PFSK-1 (cell line): Measurements from ENCODE around the gene CERS3.

ENCODE experiments used
- FOXP2 ChIP-seq: optimal IDR thresholded peaks from 2 replicates; pipeline ENCODE3; 2011; ENCODE audit warnings: borderline replicate concordance, control low read depth, inconsistent platforms; ENCODE audit not compliant: insufficient read depth; ENCODE audit errors: extremely low read length, extremely low read depth
- POLR2AphosphoS5 ChIP-seq: IDR thresholded peaks from 2 replicates; pipeline ENCODE4 v1.6.1; 2012; ENCODE audit warnings: low read depth, mild to moderate bottlenecking, control low read depth, low read length, moderate library complexity
- REST ChIP-seq, 2 experiments: IDR thresholded peaks; 2 replicates each; pipeline versions ENCODE4 v1.6.1 to v1.8.0; 2011 to 2012; ENCODE audit warnings: low read depth in 2 of 2, low read length in 2 of 2, control low read depth in 1 of 2, inconsistent platforms in 1 of 2, mild to moderate bottlenecking in 1 of 2, moderate library complexity in 1 of 2; ENCODE audit not compliant: insufficient read depth in 1 of 2
- SIN3A ChIP-seq: IDR thresholded peaks from 2 replicates; pipeline ENCODE4 v1.6.1; 2012; ENCODE audit warnings: mild to moderate bottlenecking, low read length, moderate library complexity, borderline replicate concordance; ENCODE audit not compliant: insufficient read depth
- TAF1 ChIP-seq: IDR thresholded peaks from 2 replicates; pipeline ENCODE4 v1.6.1; 2012; ENCODE audit warnings: low read length, control low read depth, borderline replicate concordance; ENCODE audit not compliant: insufficient read depth

CERS3 gene

DNA sequence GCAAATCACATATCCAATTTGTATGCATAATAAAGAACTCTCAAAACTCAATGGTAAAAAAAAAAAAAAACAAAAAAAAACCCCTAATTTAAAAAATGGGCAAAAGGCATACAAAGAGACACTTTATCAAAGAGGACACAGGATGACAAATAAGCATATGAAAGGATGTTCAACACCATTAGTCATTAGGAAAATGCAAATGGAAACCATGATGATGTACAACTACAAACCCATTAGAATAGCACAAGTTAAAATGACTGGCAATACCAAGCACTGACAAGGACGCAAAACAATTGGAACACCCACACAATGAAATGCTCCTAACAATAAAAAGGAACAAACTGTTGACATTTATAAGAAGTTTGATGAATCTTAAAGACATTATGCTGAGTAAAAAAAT, 123.6 kb downstream of the CERS3 start:
- TF ChIP-seq POLR2AphosphoS5 (no peak), FOXP2 (no peak), TAF1 (no peak), SIN3A (no peak), REST (IDR thresholded peaks at IDR 0.05; ENCODE audit: insufficient read depth in 1 of 2, low read depth in 2 of 2, low read length in 2 of 2) (no peak)

DNA sequence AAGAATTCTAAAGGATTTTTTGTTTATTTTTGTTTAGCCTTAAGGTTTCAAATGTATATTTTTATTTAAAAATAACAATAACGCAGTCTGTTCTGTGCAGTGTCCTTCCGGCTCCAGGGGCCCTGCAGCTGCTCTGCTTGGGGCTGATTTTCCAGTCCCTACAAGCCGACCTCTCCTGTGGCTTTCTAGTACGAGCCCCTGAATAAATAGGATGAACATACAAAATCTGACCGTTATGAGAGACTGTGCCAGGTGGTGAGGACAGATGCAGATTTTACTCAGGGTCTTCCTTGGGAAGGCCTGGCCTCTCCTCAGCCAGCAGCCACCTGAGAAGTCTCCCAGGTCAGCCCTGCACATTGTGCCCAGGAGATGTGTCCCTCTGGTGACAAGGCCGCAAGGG, 127.8 kb downstream of the CERS3 start:
- TF ChIP-seq POLR2AphosphoS5 (no peak), REST (IDR thresholded peaks at IDR 0.05; ENCODE audit: insufficient read depth in 1 of 2, low read depth in 2 of 2, low read length in 2 of 2) (no peak), FOXP2 (no peak), TAF1 (no peak), SIN3A (no peak)

GRCh38 chr15:100394736-100395440, 133.9 kb downstream of the CERS3 start:
- no peak for TF ChIP-seq TAF1
- no peak for TF ChIP-seq POLR2AphosphoS5
- no peak for TF ChIP-seq SIN3A
- TF ChIP-seq FOXP2, result no peak
- no peak for TF ChIP-seq REST (IDR thresholded peaks at IDR 0.05; ENCODE audit: insufficient read depth in 1 of 2, low read depth in 2 of 2, low read length in 2 of 2)

DNA sequence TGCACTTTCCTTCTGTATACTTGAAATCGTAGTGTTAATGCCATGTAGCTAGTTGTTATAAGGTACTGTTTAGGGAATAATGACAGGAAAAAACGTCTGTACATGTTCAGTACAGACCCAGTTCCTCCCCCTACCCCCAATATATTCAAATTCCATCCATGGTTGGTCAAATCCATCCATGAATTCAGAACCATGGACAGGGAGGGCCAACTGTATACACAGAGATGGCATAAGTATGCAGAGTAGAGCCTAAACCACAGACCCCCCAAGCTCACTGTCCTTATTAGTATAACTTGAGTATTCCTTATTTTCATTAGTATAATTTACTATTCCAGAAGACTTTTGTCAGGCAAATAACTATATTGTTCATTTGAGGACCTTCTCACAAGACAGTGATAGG, 135.7 kb downstream of the CERS3 start:
- no peak for TF ChIP-seq TAF1
- no peak for TF ChIP-seq FOXP2
- peak in 1 of 2 experiments; percentile 81; a peak in 2 of 4 replicates for TF ChIP-seq REST (IDR thresholded peaks at IDR 0.05; ENCODE audit: insufficient read depth in 1 of 2, low read depth in 2 of 2, low read length in 2 of 2)
